OCI-LY3 (cell line): Measurements from ENCODE around the gene PNLIP.

ENCODE experiments used
- H2AFZ ChIP-seq: fragments of 200-600, 300-600 bp; shearing (Covaris generic); 2 replicates; pipeline ENCODE4 v1.6.0; 2014; ENCODE audit warnings: antibody characterized with exemption, low read depth, low read length
- H3K27ac ChIP-seq: fragments of 200-600, 300-600 bp; sonication (generic); 2 replicates; pipeline ENCODE4 v1.5.1; 2014; ENCODE audit warnings: mild to moderate bottlenecking, low read length, moderate library complexity, mixed read lengths
- H3K27me3 ChIP-seq: fragments of 200-600, 300-600 bp; sonication (generic); 2 replicates; pipeline ENCODE4 v1.6.1; 2014; ENCODE audit warnings: low read depth, low read length, mixed read lengths
- H3K36me3 ChIP-seq: fragments of 200-600, 300-600 bp; sonication (generic); replicated peaks from 2 replicates; pipeline ENCODE3; 2014; ENCODE audit warnings: low read depth, low read length, mixed read lengths
- H3K4me1 ChIP-seq: fragments of 300-600, 200-600 bp; sonication (generic); 2 replicates; pipeline ENCODE4 v1.6.1; 2014; ENCODE audit warnings: low read length, mixed read lengths
- H3K4me2 ChIP-seq: fragments of 200-600, 300-600 bp; sonication (generic); 2 replicates; pipeline ENCODE4 v1.6.1; 2014; ENCODE audit warnings: low read length, mixed read lengths
- H3K4me3 ChIP-seq: fragments of 300-600, 200-600 bp; sonication (generic); 2 replicates; pipeline ENCODE4 v1.5.1; 2014; ENCODE audit warnings: antibody characterized with exemption, mild to moderate bottlenecking, low read length, moderate library complexity
- H3K79me2 ChIP-seq: fragments of 300-600, 200-600 bp; shearing (Covaris generic); 2 replicates; pipeline ENCODE4 v1.6.1; 2014; ENCODE audit warnings: mild to moderate bottlenecking, low read length, mixed read lengths
- H3K9ac ChIP-seq: fragments of 300-600, 200-600 bp; shearing (Covaris generic); 2 replicates; pipeline ENCODE4 v1.6.0; 2014; ENCODE audit warnings: mild to moderate bottlenecking, low read length, moderate library complexity
- H3K9me3 ChIP-seq: fragments of 200-600, 300-600 bp; shearing (Covaris generic); 2 replicates; pipeline ENCODE4 v1.6.1; 2014; ENCODE audit warnings: low read length, mixed read lengths; ENCODE audit not compliant: insufficient read depth
- H4K20me1 ChIP-seq: fragments of 200-600, 300-600 bp; sonication (generic); 2 replicates; pipeline ENCODE4 v1.6.1; 2016; ENCODE audit warnings: low read length, mixed read lengths; ENCODE audit not compliant: insufficient read depth
- EZH2phosphoT487 ChIP-seq: fragments of 200-600 bp; shearing (Covaris generic); IDR thresholded peaks from 2 replicates; pipeline ENCODE4 v1.6.1; 2018; ENCODE audit warnings: antibody characterized with exemption, mixed run types, low read depth
- TF ChIP-seq, protein P1 (sequence below): fragments of 200-600, 300-600 bp; sonication (generic); IDR thresholded peaks from 2 replicates; pipeline ENCODE4 v1.5.1; 2014; ENCODE audit warnings: antibody characterized with exemption, low read length, low read depth

Gene PNLIP

DNA sequence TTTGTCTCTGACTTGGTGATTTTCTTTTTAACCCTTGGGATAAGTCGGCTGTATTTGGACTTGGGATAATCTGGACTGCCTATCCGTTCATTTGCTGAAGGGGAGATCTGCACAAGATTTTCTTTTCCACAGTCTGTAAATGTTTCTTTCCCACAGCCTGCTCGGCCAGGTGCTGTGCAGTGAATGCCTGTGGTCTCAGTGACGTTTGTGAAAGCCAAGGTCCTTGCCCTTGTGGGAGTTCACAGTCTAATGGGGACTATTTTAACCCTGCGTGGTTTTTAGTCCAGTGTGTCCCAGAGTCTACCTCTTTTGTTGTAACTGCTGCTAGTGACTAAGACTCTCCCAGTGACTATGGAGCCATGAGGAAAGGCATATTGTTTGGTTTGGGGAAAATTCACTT lies 8.9 kb downstream of the PNLIP start:
- Histone ChIP-seq H3K27ac (no peak overlapping the region), H3K79me2 (no peaks in the 10 kb centered on the region), H3K4me1 (no peaks in the 10 kb centered on the region), H3K27me3 (no peaks in the 10 kb centered on the region), H3K36me3 (no peaks in the 10 kb centered on the region), H3K9ac (no peak overlapping the region), H3K4me2 (no peak overlapping the region), H3K9me3 (no peaks in the 10 kb centered on the region), H3K4me3 (no peak overlapping the region), H2AFZ (no peak overlapping the region), H4K20me1 (no peaks in the 10 kb centered on the region)
- TF ChIP-seq, protein P1, sequence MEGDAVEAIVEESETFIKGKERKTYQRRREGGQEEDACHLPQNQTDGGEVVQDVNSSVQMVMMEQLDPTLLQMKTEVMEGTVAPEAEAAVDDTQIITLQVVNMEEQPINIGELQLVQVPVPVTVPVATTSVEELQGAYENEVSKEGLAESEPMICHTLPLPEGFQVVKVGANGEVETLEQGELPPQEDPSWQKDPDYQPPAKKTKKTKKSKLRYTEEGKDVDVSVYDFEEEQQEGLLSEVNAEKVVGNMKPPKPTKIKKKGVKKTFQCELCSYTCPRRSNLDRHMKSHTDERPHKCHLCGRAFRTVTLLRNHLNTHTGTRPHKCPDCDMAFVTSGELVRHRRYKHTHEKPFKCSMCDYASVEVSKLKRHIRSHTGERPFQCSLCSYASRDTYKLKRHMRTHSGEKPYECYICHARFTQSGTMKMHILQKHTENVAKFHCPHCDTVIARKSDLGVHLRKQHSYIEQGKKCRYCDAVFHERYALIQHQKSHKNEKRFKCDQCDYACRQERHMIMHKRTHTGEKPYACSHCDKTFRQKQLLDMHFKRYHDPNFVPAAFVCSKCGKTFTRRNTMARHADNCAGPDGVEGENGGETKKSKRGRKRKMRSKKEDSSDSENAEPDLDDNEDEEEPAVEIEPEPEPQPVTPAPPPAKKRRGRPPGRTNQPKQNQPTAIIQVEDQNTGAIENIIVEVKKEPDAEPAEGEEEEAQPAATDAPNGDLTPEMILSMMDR: no peak
- TF ChIP-seq EZH2phosphoT487: no peak

DNA sequence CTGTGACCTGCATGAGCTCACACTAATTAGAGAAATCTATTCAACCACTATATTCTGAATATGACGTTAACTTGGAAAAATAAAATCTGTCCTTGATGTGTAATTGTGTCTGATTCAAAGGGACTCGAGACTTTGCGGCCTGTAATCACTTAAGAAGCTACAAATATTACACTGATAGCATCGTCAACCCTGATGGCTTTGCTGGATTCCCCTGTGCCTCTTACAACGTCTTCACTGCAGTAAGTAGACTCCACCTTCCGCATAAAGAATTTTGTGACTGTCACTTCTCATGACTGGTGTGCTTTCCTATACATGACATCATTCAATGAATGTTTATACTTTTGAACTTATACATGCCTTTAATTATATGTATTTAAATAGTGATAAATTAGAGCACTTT lies 10.1 kb downstream of the PNLIP start:
- no peaks in the 10 kb centered on the region for H3K79me2 ChIP-seq
- H3K27ac ChIP-seq: no peak overlapping the region
- TF ChIP-seq, protein P1: no peak
- no peak for TF ChIP-seq EZH2phosphoT487
- H2AFZ ChIP-seq: no peak overlapping the region
- H3K36me3 ChIP-seq: no peaks in the 10 kb centered on the region
- H4K20me1 ChIP-seq: no peaks in the 10 kb centered on the region
- H3K27me3 ChIP-seq: no peaks in the 10 kb centered on the region
- H3K4me1 ChIP-seq: no peaks in the 10 kb centered on the region
- no peak overlapping the region for H3K4me2 ChIP-seq
- no peak overlapping the region for H3K9ac ChIP-seq
- H3K9me3 ChIP-seq: no peaks in the 10 kb centered on the region
- H3K4me3 ChIP-seq: no peak overlapping the region

DNA sequence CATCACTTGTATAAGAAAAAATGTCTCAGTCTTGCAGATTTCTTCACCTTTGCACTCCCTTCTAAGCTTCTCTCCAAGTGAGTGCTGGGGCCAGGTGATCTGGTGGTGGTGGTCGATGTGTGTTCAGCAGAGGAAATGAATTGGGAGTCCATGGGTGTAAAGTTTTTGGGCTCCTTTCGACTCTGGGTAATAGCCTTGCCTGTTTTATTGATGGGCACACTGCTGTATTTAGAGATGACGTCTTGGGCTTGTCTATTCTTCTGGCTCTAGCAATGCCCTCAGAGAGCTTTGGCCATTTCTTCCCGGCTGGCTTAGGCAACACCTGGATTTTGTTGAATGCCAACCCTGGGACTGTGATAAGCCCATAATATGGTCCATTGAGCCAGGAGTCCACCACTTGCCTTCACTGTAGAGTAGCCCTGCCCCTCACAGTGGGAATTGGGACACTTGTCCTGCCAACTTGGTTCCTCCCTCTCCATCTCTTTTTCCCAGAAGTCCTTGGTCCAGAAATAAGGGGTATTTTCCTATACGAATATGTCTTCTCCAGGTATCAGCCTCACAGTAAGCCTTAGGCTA lies 11.7 kb downstream of the PNLIP start:
- no peak overlapping the region for H3K9ac ChIP-seq
- H3K4me1 ChIP-seq: no peaks in the 10 kb centered on the region
- TF ChIP-seq EZH2phosphoT487: no peak
- TF ChIP-seq, protein P1: no peak
- no peak overlapping the region for H3K27ac ChIP-seq
- no peaks in the 10 kb centered on the region for H3K36me3 ChIP-seq
- H2AFZ ChIP-seq: no peak overlapping the region
- H3K79me2 ChIP-seq: no peaks in the 10 kb centered on the region
- no peak overlapping the region for H3K4me2 ChIP-seq
- no peaks in the 10 kb centered on the region for H3K9me3 ChIP-seq
- no peak overlapping the region for H3K4me3 ChIP-seq
- no peaks in the 10 kb centered on the region for H3K27me3 ChIP-seq
- H4K20me1 ChIP-seq: no peaks in the 10 kb centered on the region

DNA sequence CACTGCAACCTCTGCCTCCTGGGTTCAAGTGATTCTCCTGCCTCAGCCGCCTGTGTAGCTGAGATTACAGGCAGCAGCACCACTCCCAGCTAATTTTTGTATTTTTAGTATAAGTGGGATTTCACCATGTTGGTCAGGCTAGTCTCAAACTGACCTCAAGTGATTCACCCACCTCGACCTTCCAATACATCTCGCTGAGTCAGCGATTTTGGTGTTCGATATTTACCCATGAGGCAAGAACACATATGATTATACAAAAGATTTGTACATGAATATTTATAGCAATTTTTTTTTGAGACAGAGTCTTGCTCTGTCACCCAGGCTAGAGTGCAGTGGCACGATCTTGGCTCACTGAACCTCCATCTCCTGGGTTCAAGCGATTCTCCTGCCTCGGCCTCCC lies 19.8 kb downstream of the PNLIP start:
- no peaks in the 10 kb centered on the region for H3K36me3 ChIP-seq
- TF ChIP-seq, protein P1: no peak
- TF ChIP-seq EZH2phosphoT487: no peak
- no peaks in the 10 kb centered on the region for H3K4me1 ChIP-seq
- H4K20me1 ChIP-seq: no peaks in the 10 kb centered on the region
- H2AFZ ChIP-seq: no peak overlapping the region
- H3K4me3 ChIP-seq: no peak overlapping the region
- H3K9me3 ChIP-seq: no peaks in the 10 kb centered on the region
- H3K27ac ChIP-seq: no peak overlapping the region
- no peak overlapping the region for H3K9ac ChIP-seq
- no peak overlapping the region for H3K4me2 ChIP-seq
- H3K79me2 ChIP-seq: no peaks in the 10 kb centered on the region
- no peaks in the 10 kb centered on the region for H3K27me3 ChIP-seq
